ENCODE results near the gene SAMHD1.

- TF ChIP-seq CTCF (IDR thresholded peaks at IDR 0.05; ENCODE audit: low read depth, low read length) (no peak), POLR2A (IDR thresholded peaks at IDR 0.05; ENCODE audit: extremely low read depth, insufficient read length) (no peak), MAX (IDR thresholded peaks at IDR 0.05; ENCODE audit: low read depth, low read length) (no peak), MYC (IDR thresholded peaks at IDR 0.05; ENCODE audit: low read depth, low read length) (no peak)
These were observed 69.6 kb downstream of the SAMHD1 start for GRCh38 chr20:36881888-36882287.

Measured in NB4 (cell line).